CD14-positive monocyte (primary cell): ENCODE results near the gene RSRC1. TPM values are rescaled to one million over a fixed set of nuclear protein-coding genes. Genes with fewer than 3 reads are reported as not detected.
A peak's percentile ranks its signal among the peaks of the same experiment; 100 is the strongest.

Experiments
- DNase-seq, 3 donors: peaks; one replicate each; pipeline ENCODE4 v3.0.0-alpha.2; 2011 to 2022
- H2AFZ ChIP-seq: 2 replicates; pipeline ENCODE4 v1.6.0; 2012; ENCODE audit warnings: mild to moderate bottlenecking, low read depth, low read length, inconsistent platforms; ENCODE audit not compliant: insufficient read depth, poor library complexity, severe bottlenecking
- H3K27ac ChIP-seq, 2 donors: 1 replicate in 1 of 2; 2 replicates in 1 of 2; pipeline ENCODE4 v1.5.1; 2012 to 2013; ENCODE audit warnings: low read length in 2 of 2, control low read depth in 1 of 2, inconsistent platforms in 1 of 2, low read depth in 1 of 2, mild to moderate bottlenecking in 1 of 2
- H3K27me3 ChIP-seq, 2 donors: one replicate each; pipeline versions ENCODE4 v1.6.0 to v1.6.1; 2011 to 2013; ENCODE audit warnings: low read length in 2 of 2; ENCODE audit not compliant: control insufficient read depth in 2 of 2, insufficient read depth in 2 of 2
- H3K36me3 ChIP-seq, 2 donors: replicated peaks in 1 of 2; 1 replicate in 1 of 2; 2 replicates in 1 of 2; pipeline versions ENCODE4 v1.5.1 to v1.6.1; 2012 to 2013; ENCODE audit warnings: low read length in 2 of 2, control low read depth in 1 of 2, inconsistent platforms in 1 of 2, mild to moderate bottlenecking in 1 of 2; ENCODE audit not compliant: insufficient read depth in 2 of 2, control insufficient read depth in 1 of 2
- H3K4me1 ChIP-seq, 2 donors: 1 replicate in 1 of 2; 2 replicates in 1 of 2; pipeline versions ENCODE4 v1.5.1 to v1.6.1; 2012 to 2013; ENCODE audit warnings: low read length in 2 of 2, control low read depth in 1 of 2, inconsistent platforms in 1 of 2, mild to moderate bottlenecking in 1 of 2, moderate library complexity in 1 of 2; ENCODE audit not compliant: insufficient read depth in 2 of 2, control insufficient read depth in 1 of 2
- H3K4me2 ChIP-seq: replicated peaks from 2 replicates; pipeline ENCODE3; 2012; ENCODE audit warnings: low read length, moderate library complexity, mild to moderate bottlenecking; ENCODE audit not compliant: poor library complexity, severe bottlenecking; ENCODE audit errors: extremely low read depth
- H3K4me3 ChIP-seq, 3 experiments: fragments of 200-600 bp in 1 of 3; sonication (generic) in 1 of 3; replicated peaks in 1 of 3; 1 replicate in 2 of 3; 2 replicates in 1 of 3; pipeline ENCODE4 v1.5.1; 2011 to 2013; ENCODE audit warnings: low read length in 3 of 3, mild to moderate bottlenecking in 3 of 3, control low read depth in 2 of 3, low read depth in 2 of 3, inconsistent platforms in 1 of 3, moderate library complexity in 1 of 3
- H3K79me2 ChIP-seq: 2 replicates; pipeline ENCODE4 v1.6.0; 2012; ENCODE audit warnings: mild to moderate bottlenecking, control low read depth, inconsistent platforms, low read length, moderate library complexity; ENCODE audit not compliant: insufficient read depth
- H3K9ac ChIP-seq: 2 replicates; pipeline ENCODE4 v1.6.0; 2017; ENCODE audit warnings: low read length, mild to moderate bottlenecking; ENCODE audit not compliant: insufficient read depth, poor library complexity, severe bottlenecking
- H3K9me3 ChIP-seq, 2 donors: replicated peaks in 1 of 2; 1 replicate in 1 of 2; 2 replicates in 1 of 2; pipeline versions ENCODE4 v1.5.1 to v1.6.1; 2012 to 2013; ENCODE audit warnings: low read length in 2 of 2, control low read depth in 1 of 2; ENCODE audit not compliant: control insufficient read depth in 1 of 2, insufficient read depth in 1 of 2
- H4K20me1 ChIP-seq: 2 replicates; pipeline ENCODE4 v1.6.0; 2012; ENCODE audit warnings: mild to moderate bottlenecking, low read length, control low read depth, moderate library complexity; ENCODE audit not compliant: insufficient read depth
- H3K27ac Mint-ChIP-seq, 7 donors: one replicate each; pipeline ENCODE4 v1.8.0; 2020; ENCODE audit warnings: mild to moderate bottlenecking in 7 of 7, mixed read lengths in 7 of 7, moderate library complexity in 6 of 7, inconsistent platforms in 2 of 7
- H3K27me3 Mint-ChIP-seq, 3 donors: one replicate each; pipeline ENCODE4 v1.8.0; 2021 to 2022; ENCODE audit warnings: low read depth in 3 of 3, mild to moderate bottlenecking in 3 of 3, mixed read lengths in 3 of 3, moderate library complexity in 3 of 3, inconsistent platforms in 1 of 3
- H3K36me3 Mint-ChIP-seq, 2 donors: one replicate each; pipeline ENCODE4 v1.8.0; 2020; ENCODE audit warnings: mixed read lengths in 2 of 2, inconsistent platforms in 1 of 2, mild to moderate bottlenecking in 1 of 2
- H3K4me1 Mint-ChIP-seq: one replicate; pipeline ENCODE4 v1.8.0; 2020; ENCODE audit warnings: mild to moderate bottlenecking, mixed read lengths
- H3K4me3 Mint-ChIP-seq, 2 donors: one replicate each; pipeline ENCODE4 v1.8.0; 2020; ENCODE audit warnings: mild to moderate bottlenecking in 2 of 2, mixed read lengths in 2 of 2, moderate library complexity in 1 of 2
- H3K9me3 Mint-ChIP-seq, 7 donors: one replicate each; pipeline ENCODE4 v1.8.0; 2020 to 2022; ENCODE audit warnings: mixed read lengths in 7 of 7, mild to moderate bottlenecking in 6 of 7, moderate library complexity in 6 of 7, inconsistent platforms in 2 of 7
- CTCF ChIP-seq: fragments of 200-600 bp; IDR thresholded peaks from one replicate; pipeline ENCODE4 v1.8.0; 2022; ENCODE audit warnings: antibody characterized with exemption, mild to moderate bottlenecking
- WGBS: methylation state at CpG from one replicate; pipeline ENCODE4 v1.1.5; 2013; ENCODE audit warnings: missing lambda C conversion rate; ENCODE audit not compliant: insufficient coverage; 5-methylcytosine and 5-hydroxymethylcytosine counted together
- intact Hi-C, 2 donors: fragments of 100-400 bp; cut with micrococcal nuclease; formaldehyde crosslinking; loops; one replicate each; pipeline versions ENCODE4 v1.15.0 to v1.15.1; 2023
- polyA plus RNA-seq, 3 donors: library from polyadenylated mRNA; depleted of rRNA in 1 of 3; unstranded in 2 of 3; stranded (reverse) in 1 of 3; fragments of 300-500 nt in 2 of 3; fragments of >200 nt in 1 of 3; fragmentation: Illumina TruSeq in 2 of 3; gene quantifications; 1 replicate in 2 of 3; 2 replicates in 1 of 3; pipeline ENCODE4 v1.2.3, GENCODE V29; 2012 to 2021

RSRC1 gene
- polyA plus RNA-seq, 3 donors: 6.6 to 31.7 (median 15.1) TPM

GRCh38 chr3:158279609-158280008, 169.7 kb downstream of the RSRC1 start:
- intact Hi-C loops: no loop called here
- Histone ChIP-seq H3K27me3 (no peaks in the 10 kb centered on the region), H2AFZ (no peak overlapping the region), H3K4me2 (no peak overlapping the region), H3K4me3 (no peak overlapping the region), H3K79me2 (no peaks in the 10 kb centered on the region), H3K9ac (no peak overlapping the region), H3K36me3 (peaks cover 0 to 7% of the 10 kb centered on the region in 2 donors), H3K9me3 (peaks cover 0 to 7% of the 10 kb centered on the region in 2 donors), H3K27ac (no peak overlapping the region), H3K4me1 (no peaks in the 10 kb centered on the region), H4K20me1 (no peaks in the 10 kb centered on the region)
- H3K36me3 Mint-ChIP-seq: peaks cover 9 to 12% of the 10 kb centered on the region in 2 donors
- TF ChIP-seq CTCF: no peak
- no peak overlapping the region for H3K27ac Mint-ChIP-seq
- peaks cover 0 to 7% (median 0%) of the 10 kb centered on the region in 7 donors for H3K9me3 Mint-ChIP-seq
- DNase-seq: peak; percentile 5 to 18 (median 12)
- no peak overlapping the region for H3K4me3 Mint-ChIP-seq
- H3K4me1 Mint-ChIP-seq: peaks cover 4% of the 10 kb centered on the region
- no peaks in the 10 kb centered on the region for H3K27me3 Mint-ChIP-seq

- Histone ChIP-seq H3K36me3 (no peaks in the 10 kb centered on the region), H3K79me2 (no peaks in the 10 kb centered on the region), H3K4me1 (no peaks in the 10 kb centered on the region), H3K27me3 (no peaks in the 10 kb centered on the region), H3K9ac (no peak overlapping the region), H3K4me3 (no peak overlapping the region), H3K9me3 (no peaks in the 10 kb centered on the region), H4K20me1 (no peaks in the 10 kb centered on the region), H2AFZ (no peak overlapping the region), H3K4me2 (no peak overlapping the region), H3K27ac (no peak overlapping the region)
- H3K36me3 Mint-ChIP-seq: peaks cover 3 to 5% of the 10 kb centered on the region in 2 donors
- no peak overlapping the region for H3K27ac Mint-ChIP-seq
- no peaks in the 10 kb centered on the region for H3K9me3 Mint-ChIP-seq
- H3K27me3 Mint-ChIP-seq: no peaks in the 10 kb centered on the region
- no CpG with 5 or more reads among the region's 2 CpGs for WGBS
- intact Hi-C loops: no loop called here
- no peak overlapping the region for H3K4me3 Mint-ChIP-seq
- no peak for TF ChIP-seq CTCF
- H3K4me1 Mint-ChIP-seq: no peaks in the 10 kb centered on the region
- no peak for DNase-seq
Measured at GRCh38 chr3:158295771-158296170, 185.9 kb downstream of the RSRC1 start.
